Gastrocnemius medialis (tissue), 4 donors: ENCODE data around the gene NT5DC2. TPM values are rescaled to one million over a fixed set of nuclear protein-coding genes. Genes with fewer than 3 reads are reported as not detected.

ENCODE experiments used
- ATAC-seq, 2 donors: fragments of 150-250 bp; one replicate each; pipeline ENCODE4 v1.9.1; 2016
- DNase-seq, 2 donors: peaks; one replicate each; pipeline ENCODE4 v3.0.0-alpha.2; 2019
- H3K27ac ChIP-seq, 4 donors: fragments of 200-600 bp; sonication (generic); 1 replicate in 1 of 4; 2 replicates in 3 of 4; pipeline ENCODE4 v1.5.1; 2016 to 2018; ENCODE audit warnings: mild to moderate bottlenecking in 2 of 4, moderate library complexity in 1 of 4
- H3K27me3 ChIP-seq, 3 donors: fragments of 200-600 bp; sonication (generic) in 2 of 3; 1 replicate in 1 of 3; 2 replicates in 2 of 3; pipeline versions ENCODE4 v1.5.1 to v1.6.0; 2016 to 2019; ENCODE audit warnings: mild to moderate bottlenecking in 1 of 3, moderate library complexity in 1 of 3
- H3K36me3 ChIP-seq, 2 donors: fragments of 200-600 bp; sonication (generic) in 1 of 2; one replicate each; pipeline ENCODE4 v1.5.1; 2017 to 2018
- H3K4me1 ChIP-seq, 2 donors: fragments of 200-600 bp; sonication (generic) in 1 of 2; one replicate each; pipeline ENCODE4 v1.5.1; 2016 to 2017; ENCODE audit warnings: mild to moderate bottlenecking in 2 of 2
- H3K4me3 ChIP-seq, 4 donors: fragments of 200-600 bp; sonication (generic) in 3 of 4; 1 replicate in 1 of 4; 2 replicates in 3 of 4; pipeline ENCODE4 v1.5.1; 2016 to 2019; ENCODE audit warnings: mild to moderate bottlenecking in 2 of 4
- H3K9me3 ChIP-seq, 3 donors: fragments of 200-600 bp; sonication (generic) in 2 of 3; 1 replicate in 1 of 3; 2 replicates in 2 of 3; pipeline ENCODE4 v1.5.1; 2016 to 2019
- POLR2A ChIP-seq, 2 donors: fragments of 450-650 bp; IDR thresholded peaks; one replicate each; pipeline ENCODE4 v1.6.1; 2017; ENCODE audit warnings: antibody characterized with exemption in 2 of 2, mild to moderate bottlenecking in 2 of 2, moderate library complexity in 2 of 2
- in situ Hi-C, 4 donors: fragments of 200-750 bp; cut with MboI; loops; one replicate each; pipeline versions ENCODE4 v1.15.0 to v1.8.0; 2017; ENCODE audit warnings: low sequenced_read_pairs in 4 of 4
- intact Hi-C: fragments of 100-400 bp; cut with DNase I; formaldehyde crosslinking; loops from one replicate; pipeline ENCODE4 v1.15.1; 2023; ENCODE audit warnings: low total_unique reads
- total RNA-seq, 4 donors: library from RNA; depleted of rRNA; stranded (reverse); fragments of >200 nt; gene quantifications; one replicate each; pipeline versions ENCODE4 v1.1.0 to v1.2.3, GENCODE V29; 2016
- TF ChIP-seq, protein P1 (sequence below), 5 experiments: fragments of 450-650 bp in 3 of 5; fragments of 200-600 bp in 2 of 5; sonication (generic) in 2 of 5; IDR thresholded peaks in 4 of 5; conservative IDR thresholded peaks in 1 of 5; 1 replicate in 4 of 5; 2 replicates in 1 of 5; pipeline ENCODE4 v1.5.1; 2016 to 2019; ENCODE audit warnings: antibody characterized with exemption in 5 of 5, mild to moderate bottlenecking in 3 of 5, moderate library complexity in 3 of 5

NT5DC2 gene
- total RNA-seq, 4 donors from 2014 or later = 4.4 to 14.7 (median 8.1) TPM

DNA sequence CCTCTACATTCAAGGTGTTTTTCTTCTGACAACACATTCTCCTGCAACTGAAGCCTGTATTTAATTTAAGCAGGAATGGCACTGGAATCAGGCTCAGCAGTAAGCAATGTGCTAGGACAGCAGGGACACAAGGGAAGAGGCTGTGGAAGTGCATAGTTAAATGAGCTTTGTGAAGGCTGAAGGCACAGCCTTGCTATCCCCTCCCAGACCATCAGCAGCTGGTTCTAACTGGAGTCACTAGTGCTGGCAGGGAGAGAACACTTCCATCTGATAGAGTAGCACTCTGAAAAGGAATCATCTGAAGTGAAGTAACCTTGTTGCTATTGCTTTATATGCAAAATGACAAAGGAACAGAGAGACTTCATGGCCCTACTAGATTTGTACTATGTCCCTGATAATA lies 17.5 kb upstream of the NT5DC2 start:
- H3K36me3 ChIP-seq = peaks cover 0 to 54% of the 10 kb centered on the region in 2 donors
- H3K27ac ChIP-seq = peak overlapping the region in 1 of 4 donors; percentile 33
- intact Hi-C loops (no loop called here), in situ Hi-C loops (no loop called here)
- no peaks in the 10 kb centered on the region for H3K27me3 ChIP-seq
- peaks cover 0 to 10% of the 10 kb centered on the region in 2 donors for H3K4me1 ChIP-seq
- H3K4me3 ChIP-seq = no peak overlapping the region
- no peak for TF ChIP-seq POLR2A (IDR thresholded peaks at IDR 0.05)
- TF ChIP-seq, protein P1, sequence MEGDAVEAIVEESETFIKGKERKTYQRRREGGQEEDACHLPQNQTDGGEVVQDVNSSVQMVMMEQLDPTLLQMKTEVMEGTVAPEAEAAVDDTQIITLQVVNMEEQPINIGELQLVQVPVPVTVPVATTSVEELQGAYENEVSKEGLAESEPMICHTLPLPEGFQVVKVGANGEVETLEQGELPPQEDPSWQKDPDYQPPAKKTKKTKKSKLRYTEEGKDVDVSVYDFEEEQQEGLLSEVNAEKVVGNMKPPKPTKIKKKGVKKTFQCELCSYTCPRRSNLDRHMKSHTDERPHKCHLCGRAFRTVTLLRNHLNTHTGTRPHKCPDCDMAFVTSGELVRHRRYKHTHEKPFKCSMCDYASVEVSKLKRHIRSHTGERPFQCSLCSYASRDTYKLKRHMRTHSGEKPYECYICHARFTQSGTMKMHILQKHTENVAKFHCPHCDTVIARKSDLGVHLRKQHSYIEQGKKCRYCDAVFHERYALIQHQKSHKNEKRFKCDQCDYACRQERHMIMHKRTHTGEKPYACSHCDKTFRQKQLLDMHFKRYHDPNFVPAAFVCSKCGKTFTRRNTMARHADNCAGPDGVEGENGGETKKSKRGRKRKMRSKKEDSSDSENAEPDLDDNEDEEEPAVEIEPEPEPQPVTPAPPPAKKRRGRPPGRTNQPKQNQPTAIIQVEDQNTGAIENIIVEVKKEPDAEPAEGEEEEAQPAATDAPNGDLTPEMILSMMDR (IDR thresholded peaks at IDR 0.05 in 4 of 5, conservative IDR thresholded peaks at IDR 0.05 in 1 of 5) = no peak
- no peak for ATAC-seq
- H3K9me3 ChIP-seq = no peaks in the 10 kb centered on the region
- no peak for DNase-seq

- TF ChIP-seq, protein P1 (IDR thresholded peaks at IDR 0.05 in 4 of 5, conservative IDR thresholded peaks at IDR 0.05 in 1 of 5) = no peak
- in situ Hi-C loops = loop anchor here in 1 of 4 donors (10.0 kb wide), 1 partner anchor 82 kb away; no protein-coding TSS in a partner anchor
- ATAC-seq (no peak), DNase-seq (no peak)
- no peak overlapping the region for H3K4me3 ChIP-seq
- H3K9me3 ChIP-seq = no peaks in the 10 kb centered on the region
- peaks cover 0 to 42% of the 10 kb centered on the region in 2 donors for H3K36me3 ChIP-seq
- H3K4me1 ChIP-seq = peaks cover 4 to 16% of the 10 kb centered on the region in 2 donors
- H3K27ac ChIP-seq = no peak overlapping the region
- intact Hi-C loops = no loop called here
- H3K27me3 ChIP-seq = no peaks in the 10 kb centered on the region
Measured at GRCh38 chr3:52547143-52547542, 13.5 kb upstream of the NT5DC2 start.

- H3K9me3 ChIP-seq = no peaks in the 10 kb centered on the region
- peaks cover 0 to 49% of the 10 kb centered on the region in 2 donors for H3K36me3 ChIP-seq
- no peaks in the 10 kb centered on the region for H3K27me3 ChIP-seq
- peaks cover 4 to 17% of the 10 kb centered on the region in 2 donors for H3K4me1 ChIP-seq
- DNase-seq = no peak
- H3K4me3 ChIP-seq = no peak overlapping the region
- intact Hi-C loops (no loop called here), in situ Hi-C loops (loop anchor here in 1 of 4 donors (10.0 kb wide), 1 partner anchor 82 kb away; no protein-coding TSS in a partner anchor)
- no peak for TF ChIP-seq POLR2A (IDR thresholded peaks at IDR 0.05)
- TF ChIP-seq, protein P1 (IDR thresholded peaks at IDR 0.05 in 4 of 5, conservative IDR thresholded peaks at IDR 0.05 in 1 of 5) = no peak
- no peak for ATAC-seq
- peak overlapping the region in 1 of 4 donors; percentile 53 for H3K27ac ChIP-seq
Measured at GRCh38 chr3:52546111-52546901, 12.6 kb upstream of the NT5DC2 start.

GRCh38 chr3:52544937-52545336 lies 11.3 kb upstream of the NT5DC2 start:
- H3K4me3 ChIP-seq = no peak overlapping the region
- H3K36me3 ChIP-seq = peaks cover 0 to 52% of the 10 kb centered on the region in 2 donors
- DNase-seq (no peak), ATAC-seq (no peak)
- peak overlapping the region in 3 of 4 donors; percentile 18 to 53 (median 20) for H3K27ac ChIP-seq
- peaks cover 8 to 30% of the 10 kb centered on the region in 2 donors for H3K4me1 ChIP-seq
- in situ Hi-C loops (loop anchor here in 1 of 4 donors (10.0 kb wide), 1 partner anchor 80 kb away; no protein-coding TSS in a partner anchor), intact Hi-C loops (no loop called here)
- H3K27me3 ChIP-seq = no peaks in the 10 kb centered on the region
- TF ChIP-seq, protein P1 (IDR thresholded peaks at IDR 0.05 in 4 of 5, conservative IDR thresholded peaks at IDR 0.05 in 1 of 5) = no peak
- TF ChIP-seq POLR2A (IDR thresholded peaks at IDR 0.05) = no peak
- no peaks in the 10 kb centered on the region for H3K9me3 ChIP-seq
